DOHH2 (cell line): Measurements from ENCODE around the gene ARPC5L.

Source experiments
- H3F3A ChIP-seq: fragments of 200-600 bp; sonication (generic), shearing (Covaris generic); 2 replicates; pipeline ENCODE4 v1.6.0; 2016; ENCODE audit warnings: antibody characterized with exemption, mild to moderate bottlenecking; ENCODE audit not compliant: control insufficient read depth, insufficient read depth
- H3K27ac ChIP-seq: fragments of 200-600 bp; sonication (generic); 2 replicates; pipeline ENCODE4 v1.5.1; 2014; ENCODE audit warnings: low read depth, mild to moderate bottlenecking, low read length, moderate library complexity
- H3K27me3 ChIP-seq: fragments of 200-600 bp; sonication (generic); 2 replicates; pipeline ENCODE4 v1.6.1; 2014; ENCODE audit warnings: mild to moderate bottlenecking, low read length, mixed read lengths; ENCODE audit not compliant: control insufficient read depth
- H3K36me3 ChIP-seq: fragments of 200-600 bp; sonication (generic); 2 replicates; pipeline ENCODE4 v1.6.1; 2014; ENCODE audit warnings: mild to moderate bottlenecking, low read length, moderate library complexity, mixed read lengths; ENCODE audit not compliant: control insufficient read depth
- H3K4me1 ChIP-seq: fragments of 200-600 bp; sonication (generic); 2 replicates; pipeline ENCODE4 v1.6.1; 2014; ENCODE audit warnings: mild to moderate bottlenecking, low read length, mixed read lengths; ENCODE audit not compliant: control insufficient read depth
- H3K4me2 ChIP-seq: fragments of 200-600 bp; sonication (generic); 2 replicates; pipeline ENCODE4 v1.6.0; 2014; ENCODE audit warnings: mild to moderate bottlenecking, low read length, moderate library complexity
- H3K4me3 ChIP-seq: fragments of 200-600 bp; sonication (generic); 2 replicates; pipeline ENCODE4 v1.5.1; 2014; ENCODE audit warnings: mild to moderate bottlenecking, low read length, mixed read lengths
- H3K79me2 ChIP-seq: fragments of 200-600 bp; sonication (generic); 2 replicates; pipeline ENCODE4 v1.6.1; 2014; ENCODE audit warnings: mild to moderate bottlenecking, low read length, mixed read lengths; ENCODE audit not compliant: control insufficient read depth
- H3K9me2 ChIP-seq: fragments of 200-600 bp; sonication (generic); replicated peaks from 2 replicates; pipeline ENCODE4 v1.6.1; 2014; ENCODE audit warnings: mild to moderate bottlenecking, low read length, mixed read lengths; ENCODE audit not compliant: control insufficient read depth
- H3K9me3 ChIP-seq: fragments of 200-600 bp; sonication (generic); 2 replicates; pipeline ENCODE4 v1.6.1; 2014; ENCODE audit warnings: antibody characterized with exemption, low read length, mixed read lengths; ENCODE audit not compliant: control insufficient read depth, insufficient read depth
- H4K20me1 ChIP-seq: fragments of 200-600 bp; sonication (generic); 2 replicates; pipeline ENCODE4 v1.6.0; 2014; ENCODE audit warnings: low read depth, mild to moderate bottlenecking, antibody characterized with exemption, low read length, moderate library complexity; ENCODE audit not compliant: control insufficient read depth, insufficient read depth
- EZH2phosphoT487 ChIP-seq: fragments of 200-600 bp; sonication (generic); IDR thresholded peaks from 2 replicates; pipeline ENCODE4 v1.6.1; 2017; ENCODE audit warnings: borderline replicate concordance, mild to moderate bottlenecking, antibody characterized with exemption, low read length, moderate library complexity, mixed read lengths
- TF ChIP-seq, protein P1 (sequence below): fragments of 200-600 bp; sonication (generic); IDR thresholded peaks from one replicate; pipeline ENCODE4 v1.5.1; 2014; ENCODE audit warnings: antibody characterized with exemption, mild to moderate bottlenecking, low read depth, low read length; ENCODE audit not compliant: poor library complexity, severe bottlenecking

The ARPC5L gene

DNA sequence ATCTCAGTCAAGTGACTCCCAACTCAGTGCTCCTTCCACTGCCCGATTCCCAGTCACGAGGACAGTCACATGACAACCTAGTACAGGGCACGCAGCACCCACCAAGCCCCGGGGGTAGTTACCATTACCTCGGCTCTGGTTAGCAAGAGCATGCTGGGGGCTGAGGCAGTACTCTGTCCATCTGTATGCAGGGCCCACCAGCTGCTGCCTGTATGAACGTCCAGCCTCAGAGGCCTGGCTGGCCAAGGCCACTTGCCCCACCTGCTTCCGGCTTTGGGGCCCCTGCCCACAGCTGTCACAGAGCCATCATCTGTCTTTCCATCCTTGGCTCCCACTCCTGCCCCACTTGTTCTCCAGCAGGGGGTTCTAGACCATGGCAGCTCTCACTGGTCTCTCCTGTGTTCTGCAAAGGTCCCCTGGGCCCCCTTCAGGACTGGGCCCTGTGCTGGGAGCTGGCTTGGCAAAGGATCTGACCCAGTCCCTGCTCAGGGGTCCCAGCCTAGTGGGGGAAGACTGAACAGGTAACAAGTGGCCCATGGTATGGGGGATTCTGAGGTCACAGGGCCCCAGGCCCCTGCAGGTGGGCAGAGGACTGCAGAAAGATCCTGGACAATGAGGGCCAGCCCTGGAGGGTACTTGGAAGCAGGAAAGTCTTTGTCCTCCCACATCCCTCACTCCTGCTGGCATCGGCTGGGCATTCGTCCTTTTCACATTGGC, 3.4 kb upstream of the ARPC5L start:
- H3K4me3 ChIP-seq, result no peak overlapping the region
- H3K4me1 ChIP-seq, result peaks cover 24% of the 10 kb centered on the region
- no peak overlapping the region for H3K27ac ChIP-seq
- TF ChIP-seq, protein P1, sequence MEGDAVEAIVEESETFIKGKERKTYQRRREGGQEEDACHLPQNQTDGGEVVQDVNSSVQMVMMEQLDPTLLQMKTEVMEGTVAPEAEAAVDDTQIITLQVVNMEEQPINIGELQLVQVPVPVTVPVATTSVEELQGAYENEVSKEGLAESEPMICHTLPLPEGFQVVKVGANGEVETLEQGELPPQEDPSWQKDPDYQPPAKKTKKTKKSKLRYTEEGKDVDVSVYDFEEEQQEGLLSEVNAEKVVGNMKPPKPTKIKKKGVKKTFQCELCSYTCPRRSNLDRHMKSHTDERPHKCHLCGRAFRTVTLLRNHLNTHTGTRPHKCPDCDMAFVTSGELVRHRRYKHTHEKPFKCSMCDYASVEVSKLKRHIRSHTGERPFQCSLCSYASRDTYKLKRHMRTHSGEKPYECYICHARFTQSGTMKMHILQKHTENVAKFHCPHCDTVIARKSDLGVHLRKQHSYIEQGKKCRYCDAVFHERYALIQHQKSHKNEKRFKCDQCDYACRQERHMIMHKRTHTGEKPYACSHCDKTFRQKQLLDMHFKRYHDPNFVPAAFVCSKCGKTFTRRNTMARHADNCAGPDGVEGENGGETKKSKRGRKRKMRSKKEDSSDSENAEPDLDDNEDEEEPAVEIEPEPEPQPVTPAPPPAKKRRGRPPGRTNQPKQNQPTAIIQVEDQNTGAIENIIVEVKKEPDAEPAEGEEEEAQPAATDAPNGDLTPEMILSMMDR, result peak; percentile 47
- no peak for TF ChIP-seq EZH2phosphoT487
- H4K20me1 ChIP-seq, result peaks cover 39% of the 10 kb centered on the region
- H3K36me3 ChIP-seq, result peaks cover 57% of the 10 kb centered on the region
- no peaks in the 10 kb centered on the region for H3K27me3 ChIP-seq
- no peaks in the 10 kb centered on the region for H3K9me2 ChIP-seq
- H3K9me3 ChIP-seq, result no peaks in the 10 kb centered on the region
- peaks cover 41% of the 10 kb centered on the region for H3K79me2 ChIP-seq
- peaks cover 58% of the 10 kb centered on the region for H3F3A ChIP-seq
- H3K4me2 ChIP-seq, result peak overlapping the region; percentile 76

DNA sequence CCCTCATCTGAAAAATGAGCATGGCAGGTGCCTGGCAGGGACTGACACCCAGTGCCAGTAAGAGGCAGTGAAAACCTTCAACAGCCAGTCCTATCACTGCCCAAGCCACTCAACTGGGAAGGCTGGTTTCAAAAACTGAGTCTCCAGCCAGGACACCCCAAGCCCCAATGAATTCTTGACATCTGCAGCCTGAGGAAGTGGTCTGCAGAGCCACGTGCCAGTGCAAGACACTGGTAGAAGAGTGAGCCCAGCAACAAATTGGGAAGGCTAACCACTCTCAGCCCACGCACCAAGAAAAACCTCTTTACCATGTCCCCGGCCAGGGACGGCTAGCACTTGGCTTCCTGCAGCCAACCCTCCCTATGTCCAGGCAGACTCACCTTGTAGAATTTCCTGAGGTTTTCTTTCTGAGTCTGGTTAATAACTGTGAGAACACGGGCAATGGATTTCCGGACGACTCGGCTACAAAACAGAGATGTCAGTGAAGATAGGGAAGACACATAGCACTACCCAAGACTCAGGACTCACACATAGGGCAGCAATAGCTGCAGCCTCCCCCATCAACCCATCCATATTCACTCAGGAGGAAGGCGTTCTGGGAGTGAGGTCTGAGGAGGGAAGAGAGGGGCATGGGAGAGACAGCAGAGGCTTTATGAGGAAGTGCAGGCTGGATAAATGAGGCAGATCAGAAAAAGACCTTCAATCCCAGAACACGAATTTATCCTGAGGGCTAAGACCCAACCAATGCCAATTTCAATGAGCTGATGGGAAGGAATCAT, 1.9 kb upstream of the ARPC5L start:
- H3K9me2 ChIP-seq, result no peaks in the 10 kb centered on the region
- peaks cover 39% of the 10 kb centered on the region for H4K20me1 ChIP-seq
- peaks cover 28% of the 10 kb centered on the region for H3K4me1 ChIP-seq
- peaks cover 55% of the 10 kb centered on the region for H3F3A ChIP-seq
- H3K4me3 ChIP-seq, result peak overlapping the region; percentile 77
- H3K36me3 ChIP-seq, result peaks cover 57% of the 10 kb centered on the region
- H3K9me3 ChIP-seq, result no peaks in the 10 kb centered on the region
- peak overlapping the region; percentile 76 for H3K4me2 ChIP-seq
- H3K27me3 ChIP-seq, result no peaks in the 10 kb centered on the region
- no peak overlapping the region for H3K27ac ChIP-seq
- peaks cover 41% of the 10 kb centered on the region for H3K79me2 ChIP-seq
- no peak for TF ChIP-seq EZH2phosphoT487
- TF ChIP-seq, protein P1, result no peak

DNA sequence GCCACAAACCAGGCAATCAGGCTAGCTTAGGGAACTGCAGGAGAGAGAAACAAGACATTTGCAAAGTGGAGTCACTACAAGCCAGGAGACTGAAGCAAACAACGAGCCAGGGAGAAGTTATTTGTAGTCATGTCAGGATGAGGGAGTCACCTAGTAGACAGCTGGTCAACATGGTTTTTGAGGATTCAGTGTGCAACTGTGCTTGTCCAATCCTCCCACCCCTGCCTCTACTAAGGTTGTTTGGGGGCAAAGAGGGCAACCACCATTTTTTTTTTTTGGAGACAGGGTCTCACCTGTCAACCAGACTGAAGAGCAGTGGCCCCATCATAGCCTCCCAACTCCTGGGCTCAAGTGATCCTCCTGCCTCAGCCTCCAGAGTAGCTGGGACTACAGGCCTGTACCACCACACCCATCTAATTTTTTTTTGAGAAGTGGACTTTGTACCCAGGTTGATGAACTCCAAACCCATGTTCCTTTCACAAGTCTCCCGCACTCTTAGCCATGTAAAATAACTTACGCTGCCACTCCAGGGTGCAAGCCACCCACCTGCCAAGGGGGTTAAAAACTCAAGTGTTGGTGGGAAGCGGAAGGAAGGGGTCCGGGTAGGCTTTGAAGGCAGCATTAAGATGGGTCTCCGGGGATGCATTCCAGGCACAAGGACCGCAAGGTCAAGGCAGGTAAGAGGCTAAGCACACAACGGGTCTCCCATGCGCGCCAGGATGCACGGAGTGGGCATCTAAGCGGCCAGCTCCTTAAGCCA, 1.2 kb upstream of the ARPC5L start:
- H3K9me2 ChIP-seq, result no peaks in the 10 kb centered on the region
- H3K9me3 ChIP-seq, result no peaks in the 10 kb centered on the region
- H3K27ac ChIP-seq, result peak overlapping the region; percentile 79
- H3K79me2 ChIP-seq, result peaks cover 41% of the 10 kb centered on the region
- H4K20me1 ChIP-seq, result peaks cover 35% of the 10 kb centered on the region
- H3K36me3 ChIP-seq, result peaks cover 57% of the 10 kb centered on the region
- peaks cover 28% of the 10 kb centered on the region for H3K4me1 ChIP-seq
- no peaks in the 10 kb centered on the region for H3K27me3 ChIP-seq
- peaks cover 47% of the 10 kb centered on the region for H3F3A ChIP-seq
- H3K4me2 ChIP-seq, result peak overlapping the region; percentile 76
- TF ChIP-seq, protein P1, result no peak
- no peak for TF ChIP-seq EZH2phosphoT487
- peak overlapping the region; percentile 77 for H3K4me3 ChIP-seq
